ENCODE data around the gene TTC34.

Gene TTC34

DNA sequence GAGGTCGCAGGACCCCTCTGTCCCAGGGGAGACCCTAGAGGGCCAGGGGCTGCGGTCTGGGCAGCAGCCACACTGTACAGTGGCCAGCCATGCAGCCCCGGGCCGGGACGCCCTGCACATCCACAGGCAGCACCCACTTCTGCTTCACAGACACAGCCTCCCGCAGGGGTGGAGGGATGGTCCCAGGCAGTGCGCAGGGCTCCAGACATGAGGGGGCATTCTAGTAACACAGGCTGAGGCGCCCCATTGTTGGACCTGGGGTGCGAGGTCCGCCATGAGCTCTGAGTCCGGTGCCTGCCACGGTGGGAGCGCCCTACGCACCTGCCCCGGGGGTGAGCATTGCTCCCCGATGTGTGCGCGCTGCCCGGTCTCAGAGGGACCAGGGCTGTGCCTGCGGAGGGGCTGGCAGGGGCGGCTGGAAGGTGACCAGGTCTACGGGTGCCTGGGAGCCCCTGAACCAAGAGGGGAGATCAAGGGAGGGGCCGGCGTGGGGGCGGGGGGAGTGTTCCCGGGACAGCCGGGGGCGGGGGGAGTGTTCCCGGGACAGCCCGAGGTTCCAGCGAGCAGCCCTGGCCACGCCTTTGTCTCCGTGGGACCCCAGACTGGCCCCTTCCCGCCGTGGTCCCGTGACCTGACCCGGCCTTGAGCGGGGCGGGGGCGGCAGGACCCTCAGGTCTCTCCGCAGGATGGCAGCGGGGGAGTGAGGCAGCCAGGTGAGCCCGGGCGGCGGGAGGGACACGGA, 173.1 kb downstream of the TTC34 start:
- TF ChIP-seq GATA2 (IDR thresholded peaks at IDR 0.05; ENCODE audit: low read depth, low read length) = no peak
- TF ChIP-seq GATA3 (IDR thresholded peaks at IDR 0.05; ENCODE audit: low read depth, low read length) = no peak

DNA sequence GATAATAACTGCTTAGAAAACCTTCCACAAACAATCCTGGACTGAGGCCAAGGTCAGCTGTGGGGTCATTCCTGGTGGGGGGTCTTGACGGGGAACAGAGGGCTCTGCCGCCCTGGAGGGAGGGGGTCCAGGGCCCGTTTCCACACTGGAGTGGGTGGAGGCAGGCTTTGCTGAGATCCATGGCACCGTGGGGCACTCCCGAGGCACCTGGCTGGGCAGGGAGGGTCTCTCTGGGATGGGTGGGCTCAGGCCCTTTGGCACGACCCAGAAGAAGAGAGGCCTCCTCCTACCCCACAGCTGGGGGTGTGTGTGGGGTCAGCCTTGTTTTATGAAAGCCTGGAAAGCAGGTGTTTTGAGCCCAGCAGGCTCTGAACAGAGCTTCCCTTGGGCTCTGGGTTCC, 173.7 kb downstream of the TTC34 start:
- TF ChIP-seq GATA2 (IDR thresholded peaks at IDR 0.05; ENCODE audit: low read depth, low read length) (no peak), GATA3 (IDR thresholded peaks at IDR 0.05; ENCODE audit: low read depth, low read length) (no peak)

DNA sequence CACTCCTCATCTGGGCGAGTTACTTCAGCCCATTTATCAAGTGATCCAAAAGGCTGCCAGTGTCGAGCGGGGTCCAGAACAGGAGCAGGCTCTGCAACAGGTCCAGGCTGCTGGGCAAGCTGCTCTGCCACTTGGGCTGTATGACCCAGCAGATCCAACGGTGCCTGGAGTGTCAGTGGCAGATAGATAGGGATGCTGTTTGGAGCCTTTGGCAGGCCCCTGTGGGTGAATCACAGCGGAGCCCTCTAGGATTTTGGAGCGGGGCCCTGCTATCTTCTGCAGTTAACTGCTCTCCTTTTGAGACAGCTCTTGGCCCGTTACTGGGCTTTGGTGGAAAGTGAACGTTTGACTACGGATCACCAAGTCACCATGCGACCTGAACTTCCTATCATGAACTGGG, 176.2 kb downstream of the TTC34 start:
- TF ChIP-seq GATA3 (IDR thresholded peaks at IDR 0.05; ENCODE audit: low read depth, low read length) = no peak
- TF ChIP-seq GATA2 (IDR thresholded peaks at IDR 0.05; ENCODE audit: low read depth, low read length) = no peak

DNA sequence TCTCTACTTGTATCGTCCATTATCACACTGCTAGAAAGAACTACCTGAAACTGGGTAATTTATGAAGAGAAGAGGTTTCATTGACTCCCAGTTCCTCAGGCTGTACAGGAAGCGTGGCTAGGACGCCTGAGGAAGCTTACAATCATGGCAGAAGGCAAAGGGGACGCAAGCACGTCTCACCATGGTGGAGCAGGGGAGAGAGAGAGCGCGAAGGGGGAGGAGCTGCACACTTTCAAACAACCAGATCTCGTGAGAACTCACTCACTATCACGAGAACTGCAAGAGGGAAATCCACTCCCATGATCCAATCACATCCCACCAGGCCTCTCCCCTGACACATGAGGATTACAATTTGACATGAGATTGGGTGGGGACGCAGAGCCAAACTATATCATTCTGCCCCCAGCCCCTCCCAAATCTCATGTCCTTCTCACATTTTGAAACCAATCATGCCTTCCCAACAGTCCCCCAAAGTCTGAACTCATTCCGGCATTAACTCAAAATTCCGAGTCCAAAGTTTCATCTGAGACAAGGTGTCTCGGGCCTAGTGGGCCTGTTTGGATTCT, 176.7 kb downstream of the TTC34 start:
- no peak for TF ChIP-seq GATA3 (IDR thresholded peaks at IDR 0.05; ENCODE audit: low read depth, low read length)
- no peak for TF ChIP-seq GATA2 (IDR thresholded peaks at IDR 0.05; ENCODE audit: low read depth, low read length)

DNA sequence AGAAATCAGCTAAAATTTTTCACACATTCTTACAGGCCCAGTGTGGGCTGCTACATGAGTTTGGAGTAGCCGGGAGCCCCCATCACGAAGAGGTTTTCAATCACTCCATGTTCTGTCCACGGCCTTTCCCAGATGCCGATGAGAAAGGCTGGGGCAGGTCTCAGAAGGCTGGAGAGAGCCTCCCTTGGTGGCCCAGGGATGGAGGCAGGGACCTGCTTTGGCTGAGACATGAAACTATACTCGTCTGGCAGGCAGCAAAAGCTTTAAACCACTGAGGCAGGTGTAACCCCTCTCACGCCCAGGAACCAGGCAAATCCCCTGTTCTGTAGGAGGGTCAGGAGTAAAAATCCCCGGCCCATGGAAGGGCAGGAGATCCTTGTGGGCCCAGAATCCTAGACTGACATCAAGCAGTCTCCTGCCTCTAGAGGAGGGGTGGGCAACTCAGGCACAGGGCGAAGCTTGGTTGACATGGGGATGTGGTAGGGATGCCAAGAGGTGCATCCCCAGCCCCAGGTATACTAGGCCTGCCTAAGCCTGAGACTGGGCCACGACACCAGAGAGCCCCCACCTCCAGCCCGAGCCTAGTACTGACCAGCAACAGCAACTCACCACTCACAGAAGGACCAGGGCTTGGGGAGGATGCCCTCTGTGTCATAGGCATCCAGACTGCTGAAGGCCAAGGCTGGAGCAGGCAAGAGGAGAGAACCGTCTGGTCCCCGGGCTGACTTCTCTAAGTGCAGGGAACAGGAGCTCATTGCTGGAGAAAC, 177.7 kb downstream of the TTC34 start:
- TF ChIP-seq GATA2 (IDR thresholded peaks at IDR 0.05; ENCODE audit: low read depth, low read length) (no peak), GATA3 (IDR thresholded peaks at IDR 0.05; ENCODE audit: low read depth, low read length) (no peak)

DNA sequence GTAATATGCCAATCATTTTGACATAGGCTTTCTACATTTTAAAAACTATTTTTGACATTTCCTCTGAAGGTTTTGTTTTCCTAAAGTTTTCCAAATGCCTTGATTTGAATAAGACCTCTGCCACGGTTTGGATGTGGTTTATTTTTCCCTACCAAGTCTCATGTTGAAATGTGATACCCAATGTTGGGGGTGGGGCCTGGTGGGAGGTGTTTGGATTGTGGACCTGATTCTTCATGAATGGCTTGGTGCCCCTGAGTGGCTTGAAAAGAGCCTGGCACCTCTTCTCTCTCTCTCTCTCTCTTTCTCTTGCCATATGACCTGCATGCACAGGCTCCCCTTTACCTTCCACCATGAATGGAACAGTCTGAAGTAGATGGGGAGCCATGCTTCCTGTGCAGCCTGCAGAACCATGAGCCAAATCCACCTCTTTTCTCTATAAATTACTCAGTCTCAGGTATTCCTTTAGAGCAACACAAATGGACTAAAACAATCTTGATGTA, 183.5 kb downstream of the TTC34 start:
- TF ChIP-seq GATA2 (IDR thresholded peaks at IDR 0.05; ENCODE audit: low read depth, low read length) (no peak), GATA3 (IDR thresholded peaks at IDR 0.05; ENCODE audit: low read depth, low read length) (no peak)

DNA sequence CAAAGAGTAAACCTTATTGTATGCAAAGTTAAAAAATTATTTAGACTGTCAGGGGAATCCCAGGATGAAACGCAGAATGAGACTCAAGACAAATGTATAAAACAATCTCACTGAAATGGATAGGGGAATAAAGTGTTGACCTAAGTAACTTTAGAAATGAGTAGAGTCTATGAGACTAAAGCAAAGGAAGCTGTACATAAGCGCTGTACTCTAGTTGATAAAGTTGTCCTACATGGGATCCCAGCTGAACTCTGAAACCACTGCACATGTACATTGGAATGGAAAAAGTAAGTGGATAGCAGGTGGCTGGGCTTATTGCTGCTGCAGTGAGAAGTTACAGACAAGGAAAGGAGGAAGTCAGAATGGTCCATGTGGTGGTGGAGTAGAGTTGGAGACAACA, 187.3 kb downstream of the TTC34 start:
- TF ChIP-seq GATA3 (IDR thresholded peaks at IDR 0.05; ENCODE audit: low read depth, low read length) = no peak
- TF ChIP-seq GATA2 (IDR thresholded peaks at IDR 0.05; ENCODE audit: low read depth, low read length) = no peak

DNA sequence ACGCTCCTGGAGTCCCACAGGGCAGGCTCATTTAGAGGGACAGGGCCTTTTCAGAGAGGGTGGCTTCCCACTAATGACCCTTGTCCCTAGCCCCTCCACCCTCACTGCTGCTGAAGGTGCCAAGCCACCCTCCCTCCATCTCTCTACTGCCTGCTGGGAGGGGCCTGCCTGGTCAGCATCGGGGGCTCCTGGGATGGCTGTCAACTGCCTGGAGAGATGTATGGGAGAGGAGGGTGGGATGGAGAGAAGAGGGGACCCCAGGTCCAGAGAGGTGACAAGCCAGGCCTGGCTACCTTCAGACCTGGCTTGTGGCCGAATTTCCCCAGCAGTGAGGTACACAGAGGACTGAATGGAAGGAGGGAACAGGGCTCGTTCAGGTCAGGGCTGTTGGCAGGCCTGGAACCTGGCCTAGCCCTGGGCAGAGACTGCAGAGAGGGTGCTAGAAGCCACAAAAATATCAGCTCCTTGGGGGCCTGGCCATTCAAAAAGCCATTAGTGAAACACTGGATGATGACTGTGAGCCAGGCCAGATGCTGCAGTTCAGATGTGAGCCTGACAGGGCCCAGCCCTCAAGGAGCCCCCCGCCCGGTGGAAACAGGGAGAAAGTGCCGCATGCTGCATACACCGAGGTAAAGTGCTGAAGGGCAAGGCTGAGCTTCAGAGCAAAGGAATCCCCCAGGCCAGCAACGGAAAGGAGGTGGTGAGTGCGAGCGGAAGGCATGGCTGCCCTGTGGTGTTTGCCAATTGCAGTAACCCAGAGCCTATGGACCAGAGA, 188.7 kb downstream of the TTC34 start:
- TF ChIP-seq GATA3 (IDR thresholded peaks at IDR 0.05; ENCODE audit: low read depth, low read length) (no peak), GATA2 (IDR thresholded peaks at IDR 0.05; ENCODE audit: low read depth, low read length) (no peak)

DNA sequence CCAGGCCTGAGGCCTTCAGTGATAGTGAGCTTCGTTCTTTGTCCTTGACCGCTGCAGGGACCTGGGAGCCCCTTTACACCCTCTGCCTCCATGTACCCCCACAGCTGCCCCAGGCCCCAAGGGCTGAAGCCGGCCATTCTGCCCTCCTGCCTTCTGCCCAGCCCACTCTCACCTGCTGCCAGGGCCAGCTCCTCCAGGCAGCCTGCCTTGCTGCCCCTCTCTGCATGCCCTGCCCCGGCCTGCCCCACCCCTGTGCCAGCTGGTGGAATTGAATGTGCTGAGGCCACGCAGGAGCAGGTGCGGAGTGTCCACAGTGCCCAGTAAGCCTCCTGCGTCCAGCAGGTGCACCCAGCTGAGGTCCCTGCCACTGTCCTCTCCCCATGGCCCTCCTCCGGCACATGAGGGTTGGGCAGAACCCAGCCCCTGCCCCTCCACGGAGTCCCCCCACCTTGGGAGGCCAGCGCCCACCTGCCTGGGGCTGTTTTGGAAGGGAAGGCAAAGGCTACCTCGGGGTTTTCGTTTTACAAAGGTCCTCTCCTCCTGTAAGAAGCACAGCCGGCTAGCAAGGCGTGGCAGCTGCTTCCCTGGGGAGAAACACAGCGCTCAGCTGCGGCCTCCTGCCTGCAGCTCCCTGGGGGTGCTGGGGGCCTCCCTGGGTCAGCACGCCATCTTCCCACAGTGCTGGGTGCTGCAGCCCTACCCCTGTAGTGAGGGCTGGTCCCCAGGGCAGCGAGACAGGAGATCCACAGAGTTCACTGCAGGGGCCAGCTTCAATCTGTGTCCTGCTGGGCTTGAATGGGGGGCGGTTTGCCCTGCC, 189.7 kb downstream of the TTC34 start:
- TF ChIP-seq GATA3 (IDR thresholded peaks at IDR 0.05; ENCODE audit: low read depth, low read length) (no peak), GATA2 (IDR thresholded peaks at IDR 0.05; ENCODE audit: low read depth, low read length) (no peak)

DNA sequence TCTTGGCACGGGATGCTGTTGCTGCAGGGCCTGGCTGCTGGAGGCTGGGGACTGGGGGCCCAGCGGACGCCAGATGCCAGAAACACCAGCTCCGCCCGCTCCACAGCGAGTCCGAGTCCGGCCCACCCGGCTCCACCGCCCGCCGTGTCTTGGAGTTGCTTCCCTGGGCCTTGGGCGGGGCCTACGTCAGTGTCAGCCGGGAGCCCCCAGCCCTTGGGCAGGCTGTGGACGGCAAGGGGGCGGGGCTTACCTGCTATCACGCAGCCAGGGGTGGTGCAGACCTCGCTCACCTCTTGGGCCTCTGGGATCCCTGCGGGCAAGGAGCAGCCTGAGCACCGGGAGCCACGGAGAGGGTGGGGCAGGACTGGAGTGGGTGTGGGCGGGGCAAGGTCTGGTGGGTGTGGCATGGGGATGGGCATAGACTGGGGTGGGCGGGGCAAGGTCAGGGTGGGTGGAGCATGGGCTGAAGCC, 190.4 kb downstream of the TTC34 start:
- TF ChIP-seq GATA2 (IDR thresholded peaks at IDR 0.05; ENCODE audit: low read depth, low read length) (no peak), GATA3 (IDR thresholded peaks at IDR 0.05; ENCODE audit: low read depth, low read length) (no peak)

DNA sequence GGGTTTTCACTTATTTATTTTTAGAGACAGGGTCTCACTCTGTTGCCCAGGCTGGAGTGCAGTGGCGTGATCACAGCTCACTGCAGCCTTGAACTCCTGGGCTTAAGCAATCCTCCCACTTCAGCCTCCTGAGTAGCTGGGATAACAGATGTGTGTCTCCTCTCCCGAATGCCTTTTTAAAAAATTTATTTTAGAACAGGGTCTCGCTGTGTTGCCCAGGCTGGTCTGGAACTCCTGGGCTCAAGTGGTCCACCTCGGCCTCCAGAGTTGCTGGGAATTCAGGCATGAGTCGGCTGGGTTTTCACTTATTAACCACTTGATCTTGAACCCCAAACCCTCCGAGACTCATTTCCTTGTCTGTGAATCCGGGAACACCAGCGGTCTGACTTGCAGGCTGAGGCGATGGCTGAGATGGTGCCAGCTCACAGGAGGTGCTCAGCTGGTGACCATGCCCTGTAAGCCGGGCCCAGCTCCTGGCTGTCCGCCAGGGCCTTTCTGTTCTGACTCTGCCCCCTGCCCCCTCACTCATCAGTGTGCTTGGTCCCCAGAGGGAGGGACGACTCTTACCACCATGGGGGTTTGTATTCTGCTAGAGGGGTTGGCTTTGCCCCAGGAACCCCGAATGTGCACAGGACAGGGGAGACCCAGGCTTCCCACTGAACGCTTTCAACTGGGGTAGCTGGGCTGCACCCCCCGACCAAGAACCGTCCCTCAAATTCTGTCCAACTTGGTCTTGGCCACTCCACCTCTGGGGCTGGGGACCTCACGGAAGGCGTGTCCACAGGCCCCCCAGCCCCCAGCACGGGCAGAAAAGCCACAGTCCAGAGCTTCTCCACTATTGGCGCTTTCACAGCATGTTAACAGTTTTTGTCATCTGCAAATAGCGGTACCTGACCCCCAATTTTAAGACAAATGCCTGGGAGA, 191.2 kb downstream of the TTC34 start:
- TF ChIP-seq GATA2 (IDR thresholded peaks at IDR 0.05; ENCODE audit: low read depth, low read length) (no peak), GATA3 (IDR thresholded peaks at IDR 0.05; ENCODE audit: low read depth, low read length) (no peak)
